ENCODE data around the gene TRABD2B.

The TRABD2B gene

DNA sequence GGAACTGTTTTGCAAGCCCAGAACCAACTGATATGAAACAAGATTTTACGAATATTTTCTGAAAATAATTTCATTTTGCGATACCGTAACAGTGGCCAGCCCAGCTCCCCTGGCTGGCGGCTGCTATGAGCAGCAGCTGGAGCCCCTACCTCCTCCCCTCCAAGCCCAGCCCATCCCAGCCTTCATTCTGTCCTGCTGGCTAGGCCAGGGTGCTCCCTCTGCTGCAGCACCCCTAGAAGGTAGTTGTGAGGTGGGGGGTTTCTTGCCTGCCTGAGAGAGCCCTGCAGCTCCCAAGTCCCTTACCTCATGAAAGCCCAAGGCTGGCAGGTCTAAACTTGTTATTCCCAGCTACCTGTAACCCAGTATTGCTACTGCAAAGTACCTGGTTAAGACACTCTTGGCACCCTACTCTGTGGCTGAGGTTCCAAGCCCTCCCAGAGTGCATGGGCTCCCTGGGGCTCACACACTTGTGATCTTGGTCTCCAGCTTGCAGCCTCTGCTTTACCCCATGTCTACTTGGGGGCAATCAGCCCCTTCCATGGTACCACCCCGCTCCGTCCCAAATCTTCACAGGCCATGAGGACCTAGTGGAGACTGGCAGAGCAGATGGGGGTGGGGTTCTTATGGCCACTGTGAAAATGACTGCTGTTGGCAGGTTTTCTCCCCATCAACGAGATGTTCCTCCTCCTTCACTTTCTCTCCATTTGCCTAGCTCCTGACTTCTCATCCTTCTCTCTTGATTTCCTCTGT is 239.8 kb downstream of the TRABD2B start:
- TF ChIP-seq TAF1 (IDR thresholded peaks at IDR 0.05; ENCODE audit: borderline replicate concordance, insufficient read depth, low read length) (no peak), POLR2AphosphoS5 (IDR thresholded peaks at IDR 0.05; ENCODE audit: low read depth, low read length) (no peak), SIN3A (IDR thresholded peaks at IDR 0.05; ENCODE audit: borderline replicate concordance, insufficient read depth, low read length) (no peak), FOXP2 (optimal IDR thresholded peaks at IDR 0.05; ENCODE audit: borderline replicate concordance, extremely low read depth, extremely low read length, insufficient read depth) (no peak)
- TF ChIP-seq, protein P1, sequence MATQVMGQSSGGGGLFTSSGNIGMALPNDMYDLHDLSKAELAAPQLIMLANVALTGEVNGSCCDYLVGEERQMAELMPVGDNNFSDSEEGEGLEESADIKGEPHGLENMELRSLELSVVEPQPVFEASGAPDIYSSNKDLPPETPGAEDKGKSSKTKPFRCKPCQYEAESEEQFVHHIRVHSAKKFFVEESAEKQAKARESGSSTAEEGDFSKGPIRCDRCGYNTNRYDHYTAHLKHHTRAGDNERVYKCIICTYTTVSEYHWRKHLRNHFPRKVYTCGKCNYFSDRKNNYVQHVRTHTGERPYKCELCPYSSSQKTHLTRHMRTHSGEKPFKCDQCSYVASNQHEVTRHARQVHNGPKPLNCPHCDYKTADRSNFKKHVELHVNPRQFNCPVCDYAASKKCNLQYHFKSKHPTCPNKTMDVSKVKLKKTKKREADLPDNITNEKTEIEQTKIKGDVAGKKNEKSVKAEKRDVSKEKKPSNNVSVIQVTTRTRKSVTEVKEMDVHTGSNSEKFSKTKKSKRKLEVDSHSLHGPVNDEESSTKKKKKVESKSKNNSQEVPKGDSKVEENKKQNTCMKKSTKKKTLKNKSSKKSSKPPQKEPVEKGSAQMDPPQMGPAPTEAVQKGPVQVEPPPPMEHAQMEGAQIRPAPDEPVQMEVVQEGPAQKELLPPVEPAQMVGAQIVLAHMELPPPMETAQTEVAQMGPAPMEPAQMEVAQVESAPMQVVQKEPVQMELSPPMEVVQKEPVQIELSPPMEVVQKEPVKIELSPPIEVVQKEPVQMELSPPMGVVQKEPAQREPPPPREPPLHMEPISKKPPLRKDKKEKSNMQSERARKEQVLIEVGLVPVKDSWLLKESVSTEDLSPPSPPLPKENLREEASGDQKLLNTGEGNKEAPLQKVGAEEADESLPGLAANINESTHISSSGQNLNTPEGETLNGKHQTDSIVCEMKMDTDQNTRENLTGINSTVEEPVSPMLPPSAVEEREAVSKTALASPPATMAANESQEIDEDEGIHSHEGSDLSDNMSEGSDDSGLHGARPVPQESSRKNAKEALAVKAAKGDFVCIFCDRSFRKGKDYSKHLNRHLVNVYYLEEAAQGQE (IDR thresholded peaks at IDR 0.05; ENCODE audit: insufficient read depth in 1 of 2, low read depth in 2 of 2, low read length in 2 of 2) = no peak

- TF ChIP-seq SIN3A (IDR thresholded peaks at IDR 0.05; ENCODE audit: borderline replicate concordance, insufficient read depth, low read length) = no peak
- TF ChIP-seq, protein P1 (IDR thresholded peaks at IDR 0.05; ENCODE audit: insufficient read depth in 1 of 2, low read depth in 2 of 2, low read length in 2 of 2) = no peak
- no peak for TF ChIP-seq TAF1 (IDR thresholded peaks at IDR 0.05; ENCODE audit: borderline replicate concordance, insufficient read depth, low read length)
- no peak for TF ChIP-seq FOXP2 (optimal IDR thresholded peaks at IDR 0.05; ENCODE audit: borderline replicate concordance, extremely low read depth, extremely low read length, insufficient read depth)
- no peak for TF ChIP-seq POLR2AphosphoS5 (IDR thresholded peaks at IDR 0.05; ENCODE audit: low read depth, low read length)
These were observed 240.8 kb downstream of the TRABD2B start for GRCh38 chr1:47756411-47756810.

DNA sequence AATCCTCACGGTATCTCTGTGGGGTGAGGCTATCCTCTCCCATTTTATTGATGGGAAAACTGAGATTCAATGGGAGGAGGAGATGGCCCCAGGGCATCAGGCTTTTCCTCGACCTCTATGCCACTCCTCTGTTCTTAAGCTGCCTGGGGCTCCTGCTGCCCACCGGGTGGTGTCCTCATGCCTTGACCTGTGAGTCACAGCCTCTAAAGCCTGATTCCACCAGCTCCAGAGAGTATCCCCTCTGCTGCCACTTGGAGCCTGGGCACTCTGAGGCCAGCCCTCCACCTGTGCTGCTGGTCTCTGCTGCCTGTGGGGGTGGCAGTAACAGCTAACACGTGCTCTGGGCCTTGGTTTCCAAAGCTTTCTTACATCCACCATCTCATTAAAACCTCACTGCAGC is 241.2 kb downstream of the TRABD2B start:
- TF ChIP-seq SIN3A (IDR thresholded peaks at IDR 0.05; ENCODE audit: borderline replicate concordance, insufficient read depth, low read length) = no peak
- no peak for TF ChIP-seq FOXP2 (optimal IDR thresholded peaks at IDR 0.05; ENCODE audit: borderline replicate concordance, extremely low read depth, extremely low read length, insufficient read depth)
- no peak for TF ChIP-seq POLR2AphosphoS5 (IDR thresholded peaks at IDR 0.05; ENCODE audit: low read depth, low read length)
- TF ChIP-seq, protein P1 (IDR thresholded peaks at IDR 0.05; ENCODE audit: insufficient read depth in 1 of 2, low read depth in 2 of 2, low read length in 2 of 2) = no peak
- TF ChIP-seq TAF1 (IDR thresholded peaks at IDR 0.05; ENCODE audit: borderline replicate concordance, insufficient read depth, low read length) = no peak

GRCh38 chr1:47755101-47755990 is 241.8 kb downstream of the TRABD2B start:
- TF ChIP-seq, protein P1 (IDR thresholded peaks at IDR 0.05; ENCODE audit: insufficient read depth in 1 of 2, low read depth in 2 of 2, low read length in 2 of 2) = no peak
- TF ChIP-seq TAF1 (IDR thresholded peaks at IDR 0.05; ENCODE audit: borderline replicate concordance, insufficient read depth, low read length) (no peak), SIN3A (IDR thresholded peaks at IDR 0.05; ENCODE audit: borderline replicate concordance, insufficient read depth, low read length) (no peak), POLR2AphosphoS5 (IDR thresholded peaks at IDR 0.05; ENCODE audit: low read depth, low read length) (no peak), FOXP2 (optimal IDR thresholded peaks at IDR 0.05; ENCODE audit: borderline replicate concordance, extremely low read depth, extremely low read length, insufficient read depth) (no peak)

Data from PFSK-1 (cell line).